Adipose tissue (tissue), 3 donors: ENCODE measurements around the gene C1orf115. TPM values are rescaled to one million over a fixed set of nuclear protein-coding genes. Genes with fewer than 3 reads are reported as not detected.

Experiments
- H3K27ac ChIP-seq: one replicate; pipeline ENCODE4 v1.5.1; 2013; ENCODE audit warnings: low read depth, low read length
- WGBS, 3 donors: extraction: QIAGEN DNeasy Blood & Tissue Kit; methylation state at CpG; one replicate each; pipeline ENCODE4 v1.1.7; 2013; 5-methylcytosine and 5-hydroxymethylcytosine counted together
- polyA plus RNA-seq, 3 donors: library from polyadenylated mRNA; stranded (reverse); fragments of 200-250 nt; gene quantifications; one replicate each; pipeline ENCODE4 v1.2.3, GENCODE V29; 2013
- donor health status: healthy with polysubstance abuse.
- donor health status: Bipolar disorder and iron deficiency.
- donor health status: healthy.

The C1orf115 gene
- polyA plus RNA-seq, 3 donors: 12.3 to 38.3 (median 33.2) TPM

DNA sequence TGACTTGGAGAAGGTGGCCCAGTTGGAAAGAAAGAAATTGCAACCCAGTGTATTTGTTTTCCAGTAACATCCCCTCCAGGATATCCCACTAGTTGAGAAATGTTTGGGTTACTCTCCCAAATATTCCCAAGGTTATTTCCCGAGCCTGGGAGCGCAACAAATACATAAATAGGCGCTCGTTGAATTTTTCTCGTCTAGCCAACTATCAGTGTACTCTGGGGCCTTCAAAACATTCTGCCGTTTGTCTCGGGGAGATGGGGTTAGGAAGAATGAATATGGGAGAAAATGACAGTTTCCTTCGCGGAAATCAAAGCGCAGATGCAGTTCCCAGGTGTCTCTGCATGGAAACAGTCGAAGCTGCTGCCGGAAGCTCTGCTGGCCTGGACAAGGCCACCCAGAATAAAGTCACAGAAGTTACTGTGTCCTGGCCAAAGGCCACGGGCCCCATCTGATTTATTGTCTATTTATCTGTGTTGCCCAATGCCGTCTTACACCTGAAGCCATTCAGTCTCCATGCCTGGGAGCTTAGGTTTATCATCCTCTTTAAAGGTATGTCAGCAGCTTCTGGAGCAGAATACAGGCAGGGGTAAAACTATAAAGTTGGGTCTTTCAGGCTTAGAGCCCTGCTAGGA is 1.0 kb downstream of the C1orf115 start:
- 22 to 67% (median 55%) methylated on average over 14 of the region's 14 CpGs for WGBS, 3 donors
- no peak overlapping the region for H3K27ac ChIP-seq

DNA sequence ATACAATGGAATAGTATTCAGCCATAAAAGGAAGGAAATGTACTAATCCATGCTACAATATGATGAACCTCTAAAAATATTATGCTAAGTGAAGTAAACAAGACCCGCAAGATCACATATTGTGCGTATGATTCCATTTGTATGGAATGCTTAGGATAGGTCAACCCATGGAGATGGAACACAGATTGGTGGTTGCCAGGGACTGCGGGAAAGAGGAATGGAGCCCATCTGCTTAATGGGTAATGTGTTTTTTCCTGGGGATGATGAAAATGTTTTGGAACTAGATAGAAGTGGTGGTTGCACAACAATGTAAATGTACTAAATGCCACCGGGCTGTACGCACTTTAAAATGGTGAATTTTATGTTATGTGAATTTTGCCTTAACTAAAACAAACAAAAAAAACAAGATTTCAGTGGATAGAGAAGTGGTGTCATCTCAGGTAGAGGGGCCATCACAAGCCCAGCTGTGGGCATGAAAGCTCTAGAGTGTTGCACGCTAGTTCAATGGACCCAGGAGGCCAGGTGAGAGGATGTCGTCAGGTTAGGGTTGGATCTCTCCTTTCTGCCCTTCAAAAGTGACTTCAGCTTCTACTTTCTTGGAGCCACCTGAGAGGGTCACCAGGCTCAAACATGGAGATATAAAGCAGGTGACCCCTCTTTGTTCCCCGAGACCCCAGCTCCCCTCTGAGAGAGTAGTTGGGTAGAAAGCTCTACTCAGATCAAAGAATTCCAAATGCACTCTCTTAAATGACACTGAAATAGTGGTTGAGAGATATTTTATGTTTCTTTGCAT is 2.5 kb downstream of the C1orf115 start:
- 83 to 87% (median 87%) methylated on average over 8 of the region's 8 CpGs for WGBS, 3 donors
- no peak overlapping the region for H3K27ac ChIP-seq

DNA sequence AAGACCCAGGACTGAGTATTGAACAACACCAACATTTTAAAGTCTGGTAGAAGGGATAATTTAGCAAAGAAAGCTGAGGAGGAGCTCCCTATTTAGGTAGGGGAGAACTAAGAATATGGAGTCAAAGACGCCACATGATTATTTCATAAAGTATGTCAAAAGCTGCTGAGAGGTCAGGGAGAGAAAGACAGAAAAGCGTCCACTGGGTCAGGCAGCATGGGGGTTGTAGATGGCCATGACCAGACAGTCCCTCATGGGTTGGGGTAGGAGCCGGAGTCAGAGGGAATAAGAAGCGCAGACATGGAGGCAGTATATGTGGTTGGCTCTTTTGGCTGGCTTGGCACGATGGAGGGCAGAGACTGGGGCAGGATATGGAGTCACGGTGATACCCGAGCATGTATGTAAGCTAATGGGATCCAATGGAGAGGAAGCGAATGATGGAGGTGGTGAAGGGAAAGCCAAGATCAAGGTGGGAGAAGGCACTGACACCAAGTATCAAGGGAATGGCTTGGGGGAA is 4.8 kb downstream of the C1orf115 start:
- 97 to 99% (median 98%) methylated on average over 8 of the region's 8 CpGs for whole genome bisulfite sequencing, 3 donors
- no peak overlapping the region for H3K27ac ChIP-seq

GRCh38 chr1:220695426-220695825 is 5.3 kb downstream of the C1orf115 start:
- no peak overlapping the region for H3K27ac ChIP-seq
- 93 to 96% (median 94%) methylated on average over 4 of the region's 4 CpGs for WGBS, 3 donors

DNA sequence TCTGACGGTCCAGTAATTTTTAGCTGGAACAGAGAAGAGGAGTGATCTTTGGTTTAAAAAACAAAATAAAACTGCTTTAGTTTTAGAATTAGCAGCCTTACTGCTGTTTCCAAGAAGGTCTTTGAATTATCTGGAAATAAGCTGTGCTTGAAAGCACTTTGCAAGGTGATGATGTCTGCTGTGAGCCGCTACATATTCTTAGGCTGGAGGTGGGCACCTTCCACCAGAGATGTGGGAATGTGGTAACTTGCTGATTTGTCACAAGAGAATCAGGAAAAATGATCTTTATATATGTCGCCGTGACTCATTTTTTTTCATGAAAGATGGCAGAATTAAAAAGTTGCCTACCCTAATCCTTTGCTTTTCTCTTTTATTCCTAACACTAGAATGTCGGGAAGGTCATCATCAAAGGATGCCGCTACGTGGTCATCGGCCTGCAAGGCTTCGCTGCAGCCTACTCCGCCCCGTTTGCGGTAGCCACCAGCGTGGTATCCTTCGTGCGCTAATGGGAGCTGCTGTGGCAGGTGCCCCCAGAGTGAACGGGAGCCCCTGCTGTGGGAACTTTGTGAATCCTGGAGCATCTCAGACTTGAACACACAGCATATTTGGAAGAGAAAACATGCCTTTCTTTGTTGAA is 6.2 kb downstream of the C1orf115 start:
- WGBS, 3 donors: 95 to 96% (median 95%) methylated on average over 16 of the region's 16 CpGs
- H3K27ac ChIP-seq: no peak overlapping the region

DNA sequence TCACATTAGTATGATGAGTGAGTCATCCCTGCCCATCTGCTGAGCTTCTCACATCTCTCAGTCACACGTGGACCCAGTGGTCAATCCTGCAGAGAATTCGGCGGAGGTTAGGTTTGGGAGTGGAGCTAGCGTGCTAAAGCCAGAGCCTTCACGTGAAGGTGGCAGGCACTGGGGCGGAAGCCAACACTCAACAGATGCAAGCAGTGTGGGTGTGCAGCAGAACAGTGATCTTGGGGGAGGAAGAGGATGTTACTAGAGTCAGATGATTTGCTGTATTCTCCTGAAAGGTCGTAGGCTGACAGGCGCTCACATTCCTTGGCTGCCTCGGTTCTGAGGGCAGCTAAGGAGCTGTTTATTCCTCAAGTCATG is 6.7 kb downstream of the C1orf115 start:
- 68 to 80% (median 68%) methylated on average over 9 of the region's 9 CpGs for WGBS, 3 donors
- H3K27ac ChIP-seq: no peak overlapping the region

GRCh38 chr1:220697326-220697725 is 7.2 kb downstream of the C1orf115 start:
- no peak overlapping the region for H3K27ac ChIP-seq
- 92 to 97% (median 95%) methylated on average over 6 of the region's 6 CpGs for WGBS, 3 donors

GRCh38 chr1:220698607-220699016 is 8.4 kb downstream of the C1orf115 start:
- H3K27ac ChIP-seq: no peak overlapping the region
- WGBS, 3 donors: 56 to 79% (median 77%) methylated on average over 5 of the region's 5 CpGs

- H3K27ac ChIP-seq: no peak overlapping the region
- 51 to 78% (median 78%) methylated on average over 3 of the region's 3 CpGs for WGBS, 3 donors
These were observed 8.9 kb downstream of the C1orf115 start for GRCh38 chr1:220699044-220699443.

- WGBS, 3 donors: 38 to 43% (median 42%) methylated on average over 2 of the region's 2 CpGs
- H3K27ac ChIP-seq: no peak overlapping the region
These were observed 10.5 kb downstream of the C1orf115 start for GRCh38 chr1:220700556-220701179.

GRCh38 chr1:220701974-220702373 is 11.8 kb downstream of the C1orf115 start:
- no peak overlapping the region for H3K27ac ChIP-seq
- WGBS, 3 donors: 51 to 70% (median 65%) methylated on average over 6 of the region's 6 CpGs

- H3K27ac ChIP-seq: no peak overlapping the region
- 28 to 53% (median 42%) methylated on average over 5 of the region's 5 CpGs for WGBS, 3 donors
These were observed 12.6 kb downstream of the C1orf115 start for GRCh38 chr1:220702733-220703270.

DNA sequence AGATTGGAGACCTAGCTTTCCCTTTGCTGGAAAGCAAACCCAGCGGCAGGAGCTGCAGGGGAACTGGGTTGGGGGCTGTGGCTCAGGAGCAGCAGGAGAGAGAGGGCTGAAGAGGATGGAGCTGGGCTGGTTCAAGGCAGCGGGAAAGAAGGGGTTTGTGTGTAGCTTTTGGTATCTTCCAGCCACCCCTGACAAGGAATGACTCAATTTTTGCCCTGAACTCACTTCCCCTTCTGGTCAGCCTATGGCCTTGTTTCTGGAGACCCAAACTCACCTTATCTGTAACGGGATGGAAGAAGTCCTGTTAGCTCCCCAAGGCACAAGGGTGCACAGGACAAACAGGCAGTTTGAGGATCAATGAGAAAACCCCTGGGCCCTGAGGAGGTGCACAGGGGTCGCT is 13.1 kb downstream of the C1orf115 start:
- 84 to 90% (median 90%) methylated on average over 4 of the region's 4 CpGs for WGBS, 3 donors
- H3K27ac ChIP-seq: no peak overlapping the region

DNA sequence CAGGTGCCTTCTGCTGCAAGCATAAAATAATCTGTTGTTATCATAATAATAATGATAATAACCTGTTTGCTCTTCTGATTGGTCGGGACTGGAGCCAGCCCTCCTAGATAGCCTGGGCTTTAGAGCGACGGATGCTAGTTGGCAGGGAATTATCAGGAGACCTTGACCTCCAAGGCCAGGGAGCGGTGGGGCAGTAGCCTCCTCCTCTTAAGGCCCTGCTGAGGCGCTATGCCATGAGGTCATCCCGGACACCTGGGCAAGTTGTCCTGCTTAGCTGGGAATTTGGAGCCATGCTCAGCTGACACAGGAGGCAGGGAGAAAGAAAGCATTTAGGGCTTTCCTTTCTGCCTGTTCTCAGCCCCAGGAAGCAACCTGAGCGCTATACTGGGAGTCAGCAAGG is 15.6 kb downstream of the C1orf115 start:
- H3K27ac ChIP-seq: no peak overlapping the region
- WGBS, 3 donors: 45 to 72% (median 72%) methylated on average over 7 of the region's 7 CpGs

DNA sequence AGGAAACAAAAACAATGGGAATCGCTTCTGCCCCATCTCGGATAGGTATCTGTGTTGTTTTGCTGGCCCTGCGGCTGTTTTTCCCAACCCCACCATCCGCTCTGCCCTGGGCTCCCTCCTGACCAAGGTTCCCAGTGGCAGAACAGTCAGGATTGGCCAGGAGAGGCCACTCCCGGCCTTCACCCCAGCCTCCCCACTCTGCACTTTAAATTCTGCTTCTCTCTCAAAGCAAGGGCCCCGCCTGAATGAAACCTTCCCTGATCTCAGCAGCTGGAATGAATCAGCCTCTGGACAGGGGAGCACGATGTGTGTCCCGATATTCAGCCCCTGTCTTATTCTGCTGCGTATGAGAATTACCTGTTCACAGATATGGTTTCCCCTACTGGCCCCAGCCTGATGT is 16.3 kb downstream of the C1orf115 start:
- 61 to 72% (median 64%) methylated on average over 9 of the region's 9 CpGs for WGBS, 3 donors

DNA sequence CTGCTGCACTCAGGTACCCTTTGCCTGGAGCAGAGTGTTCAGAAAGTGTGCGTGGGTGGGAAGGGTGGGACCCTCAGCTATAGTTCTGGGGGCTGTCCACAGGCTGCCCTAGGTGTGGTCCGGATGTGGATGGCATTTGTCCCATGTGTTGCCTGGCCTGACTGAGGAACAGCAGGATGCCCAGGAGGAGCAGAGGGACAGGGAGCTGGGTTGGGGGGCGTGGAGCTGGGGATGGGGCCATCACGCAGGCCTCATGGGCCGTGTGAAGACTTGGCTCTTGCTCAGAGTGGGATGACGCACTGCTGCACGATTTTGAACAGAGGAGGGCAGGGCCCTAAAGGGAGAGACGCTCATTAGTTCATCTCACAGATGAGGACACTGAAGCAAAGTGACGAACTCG is 17.0 kb downstream of the C1orf115 start:
- 73 to 85% (median 85%) methylated on average over 10 of the region's 10 CpGs for WGBS, 3 donors
- H3K27ac ChIP-seq: no peak overlapping the region

More for the DNA sequence above, 16.3 kb downstream of the C1orf115 start:
- no peak overlapping the region for H3K27ac ChIP-seq

GRCh38 chr1:220708244-220708643 is 18.1 kb downstream of the C1orf115 start:
- H3K27ac ChIP-seq: no peak overlapping the region
- WGBS, 3 donors: 81 to 94% (median 90%) methylated on average over 4 of the region's 4 CpGs

- no peak overlapping the region for H3K27ac ChIP-seq
- 40 to 76% (median 59%) methylated on average over 9 of the region's 9 CpGs for WGBS, 3 donors
These were observed 19.0 kb downstream of the C1orf115 start for GRCh38 chr1:220708936-220709801.
